ENCODE data around the gene PLD6. TPM values are rescaled to one million over a fixed set of nuclear protein-coding genes. Genes with fewer than 3 reads are reported as not detected.

Gene PLD6
- total RNA-seq, 1 donor from 2014 or later: 4.8 TPM

DNA sequence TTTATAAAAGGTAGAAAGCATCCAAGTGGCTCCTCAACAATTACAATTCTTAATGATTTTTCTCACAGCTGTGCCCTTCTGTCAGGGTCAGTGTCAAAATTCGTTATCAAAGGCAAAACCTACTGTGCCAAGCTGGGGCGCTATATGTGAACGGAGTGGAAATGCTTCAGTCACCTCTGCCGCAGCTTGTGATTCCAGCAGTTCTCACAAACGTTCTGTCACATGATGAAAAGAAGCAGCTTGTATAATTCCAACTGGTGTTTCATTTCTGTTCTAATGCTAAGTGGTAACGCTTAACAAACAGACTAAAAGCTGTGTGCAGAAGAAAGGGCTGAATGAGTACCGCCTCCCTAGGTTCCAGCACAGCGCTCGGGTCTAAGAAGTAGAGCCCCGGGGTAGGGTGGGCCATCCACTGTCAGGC, 14.2 kb downstream of the PLD6 start:
- H3K36me3 ChIP-seq (ENCODE audit: control insufficient read depth, insufficient read depth, low read length): no peaks in the 10 kb centered on the region
- no peak for DNase-seq (ENCODE audit: low read depth)

GRCh38 chr17:17191346-17191792, 14.8 kb downstream of the PLD6 start:
- H3K36me3 ChIP-seq (ENCODE audit: control insufficient read depth, insufficient read depth, low read length): no peaks in the 10 kb centered on the region
- peak; percentile 48 for DNase-seq (ENCODE audit: low read depth)
- no peaks in the 10 kb centered on the region for H3K27me3 ChIP-seq (ENCODE audit: control insufficient read depth, insufficient read depth, low read length)
- TF ChIP-seq, protein P1, sequence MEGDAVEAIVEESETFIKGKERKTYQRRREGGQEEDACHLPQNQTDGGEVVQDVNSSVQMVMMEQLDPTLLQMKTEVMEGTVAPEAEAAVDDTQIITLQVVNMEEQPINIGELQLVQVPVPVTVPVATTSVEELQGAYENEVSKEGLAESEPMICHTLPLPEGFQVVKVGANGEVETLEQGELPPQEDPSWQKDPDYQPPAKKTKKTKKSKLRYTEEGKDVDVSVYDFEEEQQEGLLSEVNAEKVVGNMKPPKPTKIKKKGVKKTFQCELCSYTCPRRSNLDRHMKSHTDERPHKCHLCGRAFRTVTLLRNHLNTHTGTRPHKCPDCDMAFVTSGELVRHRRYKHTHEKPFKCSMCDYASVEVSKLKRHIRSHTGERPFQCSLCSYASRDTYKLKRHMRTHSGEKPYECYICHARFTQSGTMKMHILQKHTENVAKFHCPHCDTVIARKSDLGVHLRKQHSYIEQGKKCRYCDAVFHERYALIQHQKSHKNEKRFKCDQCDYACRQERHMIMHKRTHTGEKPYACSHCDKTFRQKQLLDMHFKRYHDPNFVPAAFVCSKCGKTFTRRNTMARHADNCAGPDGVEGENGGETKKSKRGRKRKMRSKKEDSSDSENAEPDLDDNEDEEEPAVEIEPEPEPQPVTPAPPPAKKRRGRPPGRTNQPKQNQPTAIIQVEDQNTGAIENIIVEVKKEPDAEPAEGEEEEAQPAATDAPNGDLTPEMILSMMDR (IDR thresholded peaks at IDR 0.05; ENCODE audit: insufficient read depth, low read length, poor library complexity, severe bottlenecking): no peak
- no peak overlapping the region for H3K4me3 ChIP-seq (ENCODE audit: low read depth, low read length)

More for the DNA sequence above, 14.2 kb downstream of the PLD6 start:
- Histone ChIP-seq H3K27me3 (ENCODE audit: control insufficient read depth, insufficient read depth, low read length) (no peaks in the 10 kb centered on the region), H3K4me3 (ENCODE audit: low read depth, low read length) (no peak overlapping the region)
- TF ChIP-seq, protein P1 (IDR thresholded peaks at IDR 0.05; ENCODE audit: insufficient read depth, low read length, poor library complexity, severe bottlenecking): no peak

- no peaks in the 10 kb centered on the region for H3K27me3 ChIP-seq (ENCODE audit: control insufficient read depth, insufficient read depth, low read length)
- DNase-seq (ENCODE audit: low read depth): no peak
- TF ChIP-seq, protein P1 (IDR thresholded peaks at IDR 0.05; ENCODE audit: insufficient read depth, low read length, poor library complexity, severe bottlenecking): no peak
- H3K36me3 ChIP-seq (ENCODE audit: control insufficient read depth, insufficient read depth, low read length): no peaks in the 10 kb centered on the region
- no peak overlapping the region for H3K4me3 ChIP-seq (ENCODE audit: low read depth, low read length)
Measured at GRCh38 chr17:17190188-17190587, 15.9 kb downstream of the PLD6 start.

DNA sequence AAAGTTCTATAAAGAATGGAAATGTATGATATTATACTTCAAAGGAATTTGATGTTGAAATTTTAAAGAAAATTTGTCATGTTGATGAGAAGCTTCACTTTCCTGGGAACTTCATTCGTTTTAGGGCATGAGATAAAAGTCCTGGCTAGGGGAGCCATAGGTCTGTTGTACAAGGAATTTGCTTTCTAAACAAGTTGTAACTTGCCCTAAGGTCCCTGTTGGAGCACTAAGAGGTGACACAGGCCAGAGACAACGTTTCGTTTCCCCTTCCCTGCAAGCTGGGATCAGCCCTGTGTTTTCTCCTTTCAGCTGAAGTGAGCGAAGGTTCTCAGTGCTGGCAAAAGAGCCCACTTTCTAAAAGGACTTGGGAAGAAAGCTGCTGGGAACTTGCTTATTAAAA, 16.6 kb downstream of the PLD6 start:
- Histone ChIP-seq H3K4me3 (ENCODE audit: low read depth, low read length) (no peak overlapping the region), H3K36me3 (ENCODE audit: control insufficient read depth, insufficient read depth, low read length) (no peaks in the 10 kb centered on the region), H3K27me3 (ENCODE audit: control insufficient read depth, insufficient read depth, low read length) (no peaks in the 10 kb centered on the region)
- DNase-seq (ENCODE audit: low read depth): no peak
- TF ChIP-seq, protein P1 (IDR thresholded peaks at IDR 0.05; ENCODE audit: insufficient read depth, low read length, poor library complexity, severe bottlenecking): no peak

DNA sequence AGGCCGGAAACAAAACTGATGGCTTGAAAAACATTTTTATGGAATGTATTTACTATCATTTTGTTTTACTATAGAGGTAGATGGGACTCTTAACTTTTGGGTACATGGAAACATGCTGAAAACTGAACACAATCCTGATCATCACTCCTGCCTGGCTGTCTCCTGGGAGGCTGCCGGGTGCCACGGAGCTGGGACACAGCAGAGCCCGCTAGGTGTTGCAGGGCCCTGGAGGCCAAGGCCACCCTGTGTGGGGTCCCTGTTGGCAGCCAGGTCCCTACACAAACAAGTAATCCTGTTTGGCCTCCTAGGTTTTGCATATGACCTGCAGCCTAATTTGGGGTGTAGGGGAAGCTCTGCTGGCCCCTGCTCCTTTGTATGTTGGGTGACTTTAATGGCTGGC, 17.5 kb downstream of the PLD6 start:
- no peaks in the 10 kb centered on the region for H3K27me3 ChIP-seq (ENCODE audit: control insufficient read depth, insufficient read depth, low read length)
- TF ChIP-seq, protein P1 (IDR thresholded peaks at IDR 0.05; ENCODE audit: insufficient read depth, low read length, poor library complexity, severe bottlenecking): no peak
- H3K36me3 ChIP-seq (ENCODE audit: control insufficient read depth, insufficient read depth, low read length): no peaks in the 10 kb centered on the region

More for the DNA sequence above, 17.5 kb downstream of the PLD6 start:
- DNase-seq (ENCODE audit: low read depth): no peak
- H3K4me3 ChIP-seq (ENCODE audit: low read depth, low read length): no peak overlapping the region

All from kidney epithelial cell (primary cell).